GM12872 (cell line): ENCODE data around the gene RBM33.

ENCODE experiments used
- TF ChIP-seq, protein P1 (sequence below): IDR thresholded peaks from 3 replicates; pipeline ENCODE4 v1.5.1; 2011; ENCODE audit warnings: low read depth, mild to moderate bottlenecking, low read length, moderate library complexity; ENCODE audit not compliant: insufficient read depth

RBM33 gene

DNA sequence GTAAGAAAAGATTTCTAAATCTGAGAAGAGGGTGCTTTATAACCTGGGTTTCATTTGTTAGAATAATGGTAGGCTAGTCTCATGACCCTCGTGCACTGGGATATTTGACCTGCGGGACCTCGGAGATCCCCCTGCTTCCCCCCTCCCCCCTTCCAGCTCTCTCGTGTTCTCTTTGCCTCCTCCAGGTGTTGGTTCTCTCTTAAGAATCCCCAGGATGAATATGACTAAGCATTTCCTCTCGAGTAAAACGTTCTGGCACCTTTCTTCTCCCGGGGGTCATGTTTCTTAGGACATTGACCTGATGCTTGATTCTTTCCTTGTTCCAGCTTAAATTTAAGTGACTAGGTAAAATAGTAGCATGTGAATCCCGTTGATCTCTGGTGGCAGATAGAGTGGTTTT lies 96.6 kb downstream of the RBM33 start:
- TF ChIP-seq, protein P1, sequence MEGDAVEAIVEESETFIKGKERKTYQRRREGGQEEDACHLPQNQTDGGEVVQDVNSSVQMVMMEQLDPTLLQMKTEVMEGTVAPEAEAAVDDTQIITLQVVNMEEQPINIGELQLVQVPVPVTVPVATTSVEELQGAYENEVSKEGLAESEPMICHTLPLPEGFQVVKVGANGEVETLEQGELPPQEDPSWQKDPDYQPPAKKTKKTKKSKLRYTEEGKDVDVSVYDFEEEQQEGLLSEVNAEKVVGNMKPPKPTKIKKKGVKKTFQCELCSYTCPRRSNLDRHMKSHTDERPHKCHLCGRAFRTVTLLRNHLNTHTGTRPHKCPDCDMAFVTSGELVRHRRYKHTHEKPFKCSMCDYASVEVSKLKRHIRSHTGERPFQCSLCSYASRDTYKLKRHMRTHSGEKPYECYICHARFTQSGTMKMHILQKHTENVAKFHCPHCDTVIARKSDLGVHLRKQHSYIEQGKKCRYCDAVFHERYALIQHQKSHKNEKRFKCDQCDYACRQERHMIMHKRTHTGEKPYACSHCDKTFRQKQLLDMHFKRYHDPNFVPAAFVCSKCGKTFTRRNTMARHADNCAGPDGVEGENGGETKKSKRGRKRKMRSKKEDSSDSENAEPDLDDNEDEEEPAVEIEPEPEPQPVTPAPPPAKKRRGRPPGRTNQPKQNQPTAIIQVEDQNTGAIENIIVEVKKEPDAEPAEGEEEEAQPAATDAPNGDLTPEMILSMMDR, result no peak

DNA sequence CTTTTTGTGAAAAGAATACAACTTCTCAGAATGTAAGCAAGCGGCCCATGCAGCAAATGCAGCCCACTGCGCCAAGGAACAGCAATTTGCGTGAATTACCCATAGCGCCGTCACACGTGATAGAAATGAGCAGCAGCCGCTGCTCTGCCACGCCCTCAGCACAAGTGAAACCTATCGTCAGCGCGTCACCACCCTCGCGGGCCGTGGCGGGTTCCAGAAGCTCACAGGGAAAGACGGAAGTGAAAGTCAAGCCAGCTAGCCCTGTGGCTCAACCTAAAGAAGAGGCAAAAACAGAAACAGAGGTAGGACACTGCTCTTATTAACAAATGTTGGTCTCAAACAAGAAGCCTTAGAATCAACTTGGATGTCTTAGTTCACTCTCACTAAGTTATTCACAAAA lies 97.3 kb downstream of the RBM33 start:
- TF ChIP-seq, protein P1, result no peak

DNA sequence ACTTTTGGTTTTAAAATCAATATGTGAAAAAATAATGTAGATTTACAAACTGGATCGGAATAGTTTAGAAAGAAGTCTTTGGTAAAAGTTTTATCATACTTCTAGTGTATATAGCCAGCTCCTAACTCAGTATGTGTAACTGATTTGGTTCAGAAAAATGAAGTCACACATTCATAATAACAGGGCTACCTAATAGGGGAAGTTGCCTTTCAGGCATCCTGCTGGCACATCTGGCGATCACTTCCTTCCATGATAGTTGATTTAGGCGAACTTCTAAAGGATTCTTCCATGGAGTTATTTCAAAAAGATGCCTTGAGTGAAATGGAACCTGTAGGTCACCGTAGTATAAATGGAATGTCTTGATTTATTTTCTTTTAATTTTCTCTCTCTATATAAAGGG lies 98.7 kb downstream of the RBM33 start:
- TF ChIP-seq, protein P1, result no peak

- TF ChIP-seq, protein P1, result no peak
These were observed 100.7 kb downstream of the RBM33 start for GRCh38 chr7:155744971-155745683.

DNA sequence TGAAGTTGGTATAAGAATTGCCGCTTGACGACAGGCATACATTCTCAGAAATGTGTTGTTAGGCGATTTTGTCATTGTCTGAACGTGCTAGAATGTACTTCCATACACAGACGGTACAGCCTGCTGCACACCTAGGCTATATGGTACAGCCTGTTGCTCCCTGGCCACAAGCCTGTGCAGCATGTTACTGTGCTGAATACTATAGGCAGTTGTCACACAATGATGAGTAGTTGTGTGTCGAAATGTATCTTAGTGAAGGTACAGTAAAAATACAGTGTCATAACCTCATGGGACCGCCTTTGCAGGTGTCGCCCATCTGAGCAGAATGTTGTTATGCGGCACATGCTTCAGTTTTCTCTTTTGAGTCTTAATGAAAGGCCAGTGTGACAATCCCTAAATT lies 101.3 kb downstream of the RBM33 start:
- TF ChIP-seq, protein P1, result no peak

- TF ChIP-seq, protein P1, result no peak
These were observed 101.7 kb downstream of the RBM33 start for GRCh38 chr7:155746188-155746587.

DNA sequence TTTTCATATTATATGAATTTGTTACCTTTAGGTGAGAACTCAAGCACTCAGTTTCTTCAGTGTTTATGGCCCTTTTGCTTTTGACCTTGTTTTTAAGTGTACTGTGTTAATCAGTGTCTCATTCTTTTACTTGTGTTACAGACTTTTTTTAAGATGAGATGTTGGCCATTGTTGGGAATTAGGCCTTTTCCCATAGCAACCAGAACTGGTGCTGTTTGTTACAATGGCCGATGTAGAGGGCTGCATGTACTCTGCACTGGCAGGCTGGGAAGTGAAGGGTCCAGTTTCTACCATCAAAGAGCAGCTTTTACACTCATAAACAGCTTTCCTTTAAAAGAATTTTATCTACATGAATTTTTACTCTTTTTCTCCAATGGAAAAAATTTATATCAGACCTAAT lies 102.7 kb downstream of the RBM33 start:
- TF ChIP-seq, protein P1, result no peak

DNA sequence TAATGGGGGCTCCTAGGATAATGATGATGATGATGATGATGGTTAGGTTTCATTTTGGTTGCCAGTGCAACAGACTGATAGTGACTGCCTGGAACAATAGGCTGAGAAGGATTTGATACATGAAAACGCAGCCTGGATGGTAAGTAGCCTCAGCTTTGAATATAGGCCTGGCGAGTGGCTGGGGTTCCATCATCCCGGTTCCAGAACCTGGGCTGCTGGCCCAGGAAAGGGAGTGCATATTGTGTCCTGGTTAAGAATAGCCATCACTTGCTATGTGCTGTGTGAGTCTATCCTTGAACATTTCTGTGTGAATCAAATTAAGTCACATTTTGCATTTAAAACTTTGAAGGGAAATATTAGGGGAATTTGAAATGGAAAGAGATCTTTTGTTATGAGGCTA lies 105.1 kb downstream of the RBM33 start:
- TF ChIP-seq, protein P1, result no peak
